GM13976 (cell line): Measurements from ENCODE around the gene XRCC4.

Experiments
- DNase-seq: peaks from one replicate; pipeline ENCODE4 v3.0.0; 2012; ENCODE audit warnings: low spot score
- in situ Hi-C: fragments of 300-500 bp; cut with MboI; formaldehyde crosslinking; loops from one replicate; pipeline ENCODE4 v1.12.0; 2022; ENCODE audit warnings: low sequenced_read_pairs, mixed read lengths, inconsistent platforms; ENCODE audit not compliant: unreplicated experiment
- TF ChIP-seq, protein P1 (sequence below): IDR thresholded peaks from 2 replicates; pipeline ENCODE4 v1.5.1; 2012; ENCODE audit warnings: borderline replicate concordance, mild to moderate bottlenecking; ENCODE audit not compliant: insufficient read depth; ENCODE audit errors: extremely low read depth, missing control alignments, control extremely low read depth

The XRCC4 gene

DNA sequence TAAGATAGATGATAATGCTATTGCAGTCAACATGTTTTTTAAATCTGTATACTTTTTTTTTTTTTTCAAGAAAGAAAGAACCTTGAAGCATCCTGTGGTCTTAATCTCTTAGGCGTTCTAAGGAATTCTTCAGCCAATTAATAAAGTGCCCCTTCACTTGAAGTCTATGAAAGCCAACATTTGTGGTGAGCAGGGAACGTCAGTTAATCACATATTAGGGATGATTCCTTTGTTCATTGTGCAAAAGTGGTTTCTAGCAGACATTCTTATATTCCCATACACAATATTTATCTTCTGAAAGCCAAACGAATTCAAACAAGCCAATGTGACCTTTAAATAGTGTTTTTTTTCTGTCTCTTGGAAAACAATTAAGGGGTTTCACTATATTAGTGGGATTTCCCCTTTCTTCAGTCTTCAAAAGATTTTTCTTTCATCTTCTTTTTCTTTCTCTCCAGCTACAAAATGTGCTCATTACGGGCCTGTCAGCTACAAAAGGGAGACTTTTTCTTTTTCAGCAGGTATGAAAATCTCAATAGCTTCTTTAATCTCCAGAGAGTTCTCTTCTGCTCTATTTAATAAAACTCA is 40.3 kb upstream of the XRCC4 start:
- TF ChIP-seq, protein P1, sequence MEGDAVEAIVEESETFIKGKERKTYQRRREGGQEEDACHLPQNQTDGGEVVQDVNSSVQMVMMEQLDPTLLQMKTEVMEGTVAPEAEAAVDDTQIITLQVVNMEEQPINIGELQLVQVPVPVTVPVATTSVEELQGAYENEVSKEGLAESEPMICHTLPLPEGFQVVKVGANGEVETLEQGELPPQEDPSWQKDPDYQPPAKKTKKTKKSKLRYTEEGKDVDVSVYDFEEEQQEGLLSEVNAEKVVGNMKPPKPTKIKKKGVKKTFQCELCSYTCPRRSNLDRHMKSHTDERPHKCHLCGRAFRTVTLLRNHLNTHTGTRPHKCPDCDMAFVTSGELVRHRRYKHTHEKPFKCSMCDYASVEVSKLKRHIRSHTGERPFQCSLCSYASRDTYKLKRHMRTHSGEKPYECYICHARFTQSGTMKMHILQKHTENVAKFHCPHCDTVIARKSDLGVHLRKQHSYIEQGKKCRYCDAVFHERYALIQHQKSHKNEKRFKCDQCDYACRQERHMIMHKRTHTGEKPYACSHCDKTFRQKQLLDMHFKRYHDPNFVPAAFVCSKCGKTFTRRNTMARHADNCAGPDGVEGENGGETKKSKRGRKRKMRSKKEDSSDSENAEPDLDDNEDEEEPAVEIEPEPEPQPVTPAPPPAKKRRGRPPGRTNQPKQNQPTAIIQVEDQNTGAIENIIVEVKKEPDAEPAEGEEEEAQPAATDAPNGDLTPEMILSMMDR: no peak
- in situ Hi-C loops: no loop called here

DNA sequence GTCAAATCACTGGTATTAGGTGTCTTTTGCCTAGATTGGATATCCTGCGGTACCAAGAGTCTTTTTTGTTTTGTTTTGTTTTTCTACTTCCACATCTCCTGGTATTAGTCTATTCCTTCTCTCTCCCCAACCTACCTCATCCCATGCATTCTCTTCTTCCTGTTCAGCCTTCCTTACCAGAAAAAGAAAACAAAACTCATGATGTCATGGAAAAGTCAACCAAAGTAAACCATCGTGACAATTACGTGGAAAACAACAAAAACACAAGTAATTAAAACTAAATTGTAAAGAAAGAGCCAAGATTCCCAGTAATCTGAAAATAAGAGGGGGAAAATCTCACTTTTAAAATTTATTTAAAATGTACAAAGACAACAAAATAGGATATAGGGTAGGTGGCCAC is 38.4 kb upstream of the XRCC4 start:
- no peak for DNase-seq
- in situ Hi-C loops: no loop called here
- TF ChIP-seq, protein P1: no peak

More for the DNA sequence above, 40.3 kb upstream of the XRCC4 start:
- no peak for DNase-seq

DNA sequence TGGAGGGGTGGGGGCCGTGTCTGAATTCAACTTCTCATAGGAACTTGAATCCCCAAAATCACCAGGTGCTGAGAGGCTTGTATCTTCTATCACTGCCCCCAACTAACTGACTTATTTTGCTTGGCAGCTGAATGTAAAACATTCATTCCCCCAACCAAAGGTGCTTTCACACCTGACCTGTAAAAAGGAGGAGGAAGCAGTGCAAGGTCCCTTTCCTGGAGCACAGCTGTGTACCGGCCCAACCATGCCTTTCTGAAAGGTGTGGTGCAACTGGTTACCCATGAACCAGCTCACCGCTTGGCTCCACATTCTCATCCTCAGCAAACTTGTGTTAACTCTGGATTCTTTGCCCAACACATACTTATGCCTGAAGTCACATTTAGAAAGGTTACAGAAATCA is 34.8 kb upstream of the XRCC4 start:
- no peak for DNase-seq
- in situ Hi-C loops: no loop called here
- TF ChIP-seq, protein P1: no peak

DNA sequence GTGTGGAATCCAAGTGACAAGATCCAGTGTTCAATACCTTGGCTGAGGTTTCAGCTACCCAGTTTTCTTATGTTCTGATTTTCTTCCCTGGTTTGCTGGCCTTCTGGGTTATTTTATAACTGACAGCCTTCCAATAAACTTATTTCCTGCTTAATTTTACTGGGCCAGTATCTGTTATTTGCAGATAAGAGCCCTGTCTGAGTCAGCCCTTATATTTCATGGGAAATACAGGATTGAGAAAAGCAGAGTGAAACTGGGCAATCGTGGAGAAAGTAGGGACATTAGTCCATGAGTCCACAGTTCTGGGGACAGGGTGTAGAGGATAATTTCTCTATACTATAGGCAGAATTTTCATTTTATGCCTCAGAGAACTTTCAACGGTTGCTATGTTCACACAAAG is 32.4 kb upstream of the XRCC4 start:
- in situ Hi-C loops: no loop called here
- no peak for DNase-seq

DNA sequence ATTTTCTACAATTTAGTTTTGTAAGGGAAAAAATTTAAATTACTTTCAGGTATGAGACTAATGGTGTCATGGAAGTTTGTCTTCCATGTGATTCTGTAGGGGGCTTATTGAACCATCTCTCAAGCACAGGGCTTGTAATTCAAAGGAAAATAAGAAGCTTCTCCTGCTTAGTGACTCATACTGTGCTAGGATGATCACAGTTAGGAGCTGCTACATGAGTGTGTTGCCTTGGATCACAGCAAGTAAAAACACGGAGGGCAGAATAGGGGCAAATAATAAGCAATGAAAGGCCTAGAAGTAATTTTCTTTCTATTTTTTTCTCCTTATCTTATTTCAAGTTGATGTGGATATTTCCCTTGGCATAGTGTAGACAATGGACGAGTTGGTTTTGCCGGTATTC is 29.1 kb upstream of the XRCC4 start:
- in situ Hi-C loops: no loop called here
- no peak for DNase-seq
- TF ChIP-seq, protein P1: no peak

More for the DNA sequence above, 32.4 kb upstream of the XRCC4 start:
- TF ChIP-seq, protein P1: no peak

DNA sequence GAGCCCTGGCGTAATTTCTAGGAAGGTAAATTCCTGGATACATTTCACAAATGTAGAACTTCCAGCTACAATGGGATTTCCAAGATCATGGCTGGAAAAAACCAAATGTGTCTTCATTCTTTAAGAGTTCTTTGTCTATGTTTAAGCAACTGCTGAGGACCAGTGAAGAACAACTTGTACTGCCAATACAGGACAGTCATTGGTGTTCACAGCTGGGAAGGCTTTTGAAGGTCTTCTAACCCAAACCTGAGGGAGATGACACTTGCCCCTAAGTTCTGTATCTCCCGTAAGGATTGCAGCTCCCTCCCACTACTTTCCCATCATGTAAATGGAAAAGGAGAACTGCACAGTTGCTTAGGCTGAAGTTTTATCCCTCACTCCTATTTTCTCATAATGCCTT is 28.5 kb upstream of the XRCC4 start:
- in situ Hi-C loops: no loop called here
- TF ChIP-seq, protein P1: no peak
- DNase-seq: no peak

DNA sequence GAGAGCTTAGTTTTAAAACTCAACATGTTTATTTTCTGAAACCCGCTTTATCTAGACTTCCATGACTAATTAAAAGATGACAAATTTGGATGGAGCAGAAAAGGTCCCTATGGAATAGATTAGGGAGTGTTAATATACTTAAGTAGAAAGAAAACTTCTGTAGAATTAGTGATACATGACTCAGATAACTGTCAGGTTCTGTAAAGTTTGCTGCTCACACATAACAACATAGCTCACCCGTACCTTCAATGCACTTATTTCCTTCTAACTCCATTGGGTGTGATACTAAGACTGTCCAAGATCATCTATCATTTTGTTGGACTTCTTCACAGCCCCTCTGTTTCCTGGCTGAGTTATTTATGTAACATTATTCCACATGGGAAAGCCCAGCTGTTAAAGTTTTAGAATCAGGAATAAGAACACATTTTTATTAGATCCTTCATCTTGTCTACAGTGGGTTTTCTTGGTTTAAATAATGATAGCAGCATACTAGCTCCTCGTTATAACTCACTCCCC is 27.9 kb upstream of the XRCC4 start:
- in situ Hi-C loops: no loop called here

More for the DNA sequence above, 27.9 kb upstream of the XRCC4 start:
- TF ChIP-seq, protein P1: no peak
- no peak for DNase-seq
